Rectal smooth muscle tissue (tissue), 1 donor: ENCODE measurements around the gene DRC1.
"Not testable (repeated sequence)": the region's sequence is repeated elsewhere in the genome, so short reads cannot be mapped to it uniquely, and the experiment has no call there.

ENCODE experiments used
- H3K27ac ChIP-seq: one replicate; pipeline ENCODE4 v1.7.0; 2013; ENCODE audit warnings: low read depth, low read length, inconsistent platforms
- H3K27me3 ChIP-seq: one replicate; pipeline ENCODE4 v1.7.0; 2013; ENCODE audit warnings: low read length; ENCODE audit not compliant: control insufficient read depth, insufficient read depth
- H3K36me3 ChIP-seq: one replicate; pipeline ENCODE4 v1.7.0; 2013; ENCODE audit warnings: low read length; ENCODE audit not compliant: control insufficient read depth, insufficient read depth
- H3K4me1 ChIP-seq: one replicate; pipeline ENCODE4 v1.7.0; 2013; ENCODE audit warnings: low read length; ENCODE audit not compliant: control insufficient read depth, insufficient read depth
- H3K4me3 ChIP-seq: one replicate; pipeline ENCODE4 v1.7.0; 2013; ENCODE audit warnings: low read length
- H3K9ac ChIP-seq: one replicate; pipeline ENCODE4 v1.7.0; 2013; ENCODE audit warnings: low read length

Gene DRC1

DNA sequence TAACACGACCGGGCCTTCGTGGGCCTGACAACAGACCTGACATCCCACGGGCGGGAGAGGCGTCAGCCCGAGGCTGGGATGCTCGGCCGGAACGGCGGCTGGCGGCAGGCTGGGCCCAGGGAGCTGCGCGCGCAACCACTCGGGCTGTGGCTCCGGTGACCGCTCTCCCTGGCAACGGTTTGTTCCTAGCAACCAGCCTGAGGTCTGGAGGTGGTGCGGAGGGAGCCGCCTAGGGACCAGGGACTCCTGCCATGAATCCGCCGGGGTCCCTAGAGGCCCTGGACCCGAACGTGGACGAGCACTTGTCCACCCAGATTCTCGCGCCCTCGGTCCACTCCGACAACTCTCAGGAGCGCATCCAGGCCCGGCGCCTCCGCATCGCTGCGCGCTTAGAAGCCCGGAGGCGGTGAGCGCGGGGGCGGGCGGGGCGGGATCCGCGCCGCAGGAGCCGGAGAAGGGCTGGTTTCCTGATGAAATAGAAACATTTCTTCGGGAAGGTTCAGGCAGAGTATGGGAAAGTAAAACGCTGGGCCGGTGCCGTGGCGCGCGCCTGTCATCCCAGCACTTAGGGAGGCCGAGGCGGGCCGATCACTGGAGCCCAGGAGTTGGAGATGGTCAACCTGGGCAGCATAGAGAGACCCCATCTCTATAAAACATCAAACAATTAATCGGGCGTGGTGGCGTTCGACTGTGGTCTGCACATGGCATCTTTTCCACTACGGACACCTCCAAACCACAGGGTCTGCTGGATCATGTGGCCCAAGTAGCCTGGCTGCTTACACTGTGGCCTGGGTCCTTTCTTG lies at the start of gene DRC1:
Gene DRC1 (plus strand): TSS at position 182 of the 803 bp plus-strand sequence. CDS start 70 bp downstream, at position 252.
- Histone ChIP-seq H3K27ac (no peak within 1 kb of the TSS), H3K27me3 (no peaks in the 10 kb centered on the region), H3K4me3 (peak within 1 kb of the TSS; percentile 36), H3K4me1 (no peaks in the 10 kb centered on the region), H3K36me3 (no peaks in the 10 kb centered on the region), H3K9ac (no peak within 1 kb of the TSS)

GRCh38 chr2:26352892-26353291 lies 48.8 kb upstream of the DRC1 start:
- Histone ChIP-seq H3K4me3 (no peak overlapping the region), H3K27me3 (no peaks in the 10 kb centered on the region), H3K9ac (no peak overlapping the region), H3K4me1 (no peaks in the 10 kb centered on the region), H3K36me3 (no peaks in the 10 kb centered on the region), H3K27ac (no peak overlapping the region)

DNA sequence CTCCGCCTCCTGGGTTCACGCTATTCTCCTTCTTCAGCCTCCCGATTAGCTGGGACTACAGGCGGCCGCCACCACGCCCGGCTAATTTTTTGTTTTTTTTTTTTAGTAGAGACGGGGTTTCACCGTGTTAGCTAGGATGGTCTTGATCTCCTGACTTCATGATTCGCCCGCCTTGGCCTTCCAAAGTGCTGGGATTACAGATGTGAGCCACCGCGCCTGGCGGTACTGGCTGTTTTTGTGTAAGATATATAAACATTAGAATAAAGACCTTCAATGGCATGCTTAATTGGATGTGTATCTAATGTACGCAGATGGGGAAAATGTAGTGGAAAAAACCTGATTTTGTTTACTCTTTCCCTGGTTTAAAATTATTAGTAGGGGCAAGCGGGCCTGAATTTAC lies 47.3 kb upstream of the DRC1 start:
- not testable (repeated sequence) for H3K4me1 ChIP-seq, H3K36me3 ChIP-seq, H3K27me3 ChIP-seq, H3K4me3 ChIP-seq, H3K27ac ChIP-seq, H3K9ac ChIP-seq

GRCh38 chr2:26355038-26355995 lies 46.4 kb upstream of the DRC1 start:
- Histone ChIP-seq H3K36me3 (no peaks in the 10 kb centered on the region), H3K9ac (no peak overlapping the region), H3K27me3 (no peaks in the 10 kb centered on the region), H3K27ac (no peak overlapping the region), H3K4me3 (no peak overlapping the region), H3K4me1 (no peaks in the 10 kb centered on the region)

DNA sequence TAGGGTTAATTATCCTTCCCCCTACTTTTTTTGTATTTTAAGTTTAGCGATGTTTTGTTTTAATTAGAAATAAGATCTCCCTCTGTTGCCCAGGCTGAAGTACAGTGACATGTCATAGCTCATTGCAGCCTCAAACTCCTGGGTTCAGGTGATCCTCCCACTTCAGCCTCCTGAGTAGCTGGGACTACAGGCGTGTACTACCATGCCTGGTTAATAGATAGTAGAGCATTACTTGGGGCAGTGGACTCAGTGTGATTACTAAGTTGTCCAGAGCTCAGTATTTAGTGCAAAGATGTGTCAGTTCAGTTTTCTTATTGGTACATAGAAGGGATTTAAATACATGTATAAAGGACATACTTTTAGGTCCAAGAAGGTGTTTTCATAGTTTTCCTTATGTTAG lies 45.6 kb upstream of the DRC1 start:
- Histone ChIP-seq H3K27ac (no peak overlapping the region), H3K9ac (no peak overlapping the region), H3K36me3 (no peaks in the 10 kb centered on the region), H3K4me3 (no peak overlapping the region), H3K27me3 (no peaks in the 10 kb centered on the region), H3K4me1 (no peaks in the 10 kb centered on the region)

DNA sequence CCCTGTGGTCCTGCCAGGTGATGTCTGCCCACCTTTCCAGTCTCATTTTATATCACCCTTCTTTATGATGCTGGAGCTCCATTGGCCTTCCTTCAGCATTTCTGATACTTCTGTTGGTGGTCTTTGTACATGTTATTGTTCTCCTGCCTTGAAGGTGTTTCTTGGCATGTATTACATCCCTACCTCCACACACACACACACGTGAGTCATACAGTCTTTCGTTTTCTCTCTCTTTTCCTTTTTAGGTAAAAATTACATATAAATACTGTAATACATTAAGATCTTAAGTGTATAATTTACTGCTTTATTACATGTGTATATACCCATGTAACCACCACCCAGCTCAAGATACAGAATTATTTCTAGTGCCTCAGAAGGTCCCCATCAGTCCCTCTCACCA lies 44.9 kb upstream of the DRC1 start:
- Histone ChIP-seq H3K9ac (no peak overlapping the region), H3K27me3 (no peaks in the 10 kb centered on the region), H3K4me1 (no peaks in the 10 kb centered on the region), H3K36me3 (no peaks in the 10 kb centered on the region), H3K4me3 (no peak overlapping the region), H3K27ac (no peak overlapping the region)

- H3K27ac ChIP-seq: no peak overlapping the region
- no peaks in the 10 kb centered on the region for H3K36me3 ChIP-seq
- no peak overlapping the region for H3K9ac ChIP-seq
- no peaks in the 10 kb centered on the region for H3K4me1 ChIP-seq
- no peaks in the 10 kb centered on the region for H3K27me3 ChIP-seq
- H3K4me3 ChIP-seq: no peak overlapping the region
Measured at GRCh38 chr2:26359886-26360473, 41.7 kb upstream of the DRC1 start.

GRCh38 chr2:26363323-26363722 lies 38.4 kb upstream of the DRC1 start:
- Histone ChIP-seq H3K36me3 (peaks cover 4% of the 10 kb centered on the region), H3K27ac (no peak overlapping the region), H3K27me3 (no peaks in the 10 kb centered on the region), H3K4me1 (no peaks in the 10 kb centered on the region), H3K4me3 (no peak overlapping the region), H3K9ac (no peak overlapping the region)

DNA sequence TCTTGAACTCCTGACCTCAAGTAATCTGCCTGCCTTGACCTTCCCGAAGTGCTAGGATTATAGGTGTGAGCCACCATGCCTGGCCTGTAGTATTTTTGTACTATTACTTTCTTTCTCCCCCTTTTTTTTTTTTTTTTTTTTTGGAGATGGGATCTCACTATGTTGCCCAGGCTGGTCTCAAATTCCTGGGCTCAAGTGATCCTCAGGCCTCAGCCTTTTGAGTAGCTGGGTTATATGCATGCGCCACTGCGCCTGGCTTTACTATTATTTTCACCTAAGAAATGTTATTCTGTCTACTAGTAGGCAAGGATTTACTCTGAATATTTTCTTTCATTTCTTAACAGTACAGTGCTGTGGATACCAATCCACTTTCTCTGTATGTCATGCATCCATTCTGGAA lies 37.8 kb upstream of the DRC1 start:
- H3K9ac ChIP-seq: no peak overlapping the region
- H3K27ac ChIP-seq: no peak overlapping the region
- no peak overlapping the region for H3K4me3 ChIP-seq
- H3K4me1 ChIP-seq: no peaks in the 10 kb centered on the region
- no peaks in the 10 kb centered on the region for H3K27me3 ChIP-seq
- H3K36me3 ChIP-seq: peaks cover 4% of the 10 kb centered on the region

GRCh38 chr2:26364669-26365068 lies 37.1 kb upstream of the DRC1 start:
- Histone ChIP-seq H3K4me3 (no peak overlapping the region), H3K27ac (no peak overlapping the region), H3K9ac (no peak overlapping the region), H3K36me3 (peaks cover 4% of the 10 kb centered on the region), H3K27me3 (no peaks in the 10 kb centered on the region), H3K4me1 (no peaks in the 10 kb centered on the region)

DNA sequence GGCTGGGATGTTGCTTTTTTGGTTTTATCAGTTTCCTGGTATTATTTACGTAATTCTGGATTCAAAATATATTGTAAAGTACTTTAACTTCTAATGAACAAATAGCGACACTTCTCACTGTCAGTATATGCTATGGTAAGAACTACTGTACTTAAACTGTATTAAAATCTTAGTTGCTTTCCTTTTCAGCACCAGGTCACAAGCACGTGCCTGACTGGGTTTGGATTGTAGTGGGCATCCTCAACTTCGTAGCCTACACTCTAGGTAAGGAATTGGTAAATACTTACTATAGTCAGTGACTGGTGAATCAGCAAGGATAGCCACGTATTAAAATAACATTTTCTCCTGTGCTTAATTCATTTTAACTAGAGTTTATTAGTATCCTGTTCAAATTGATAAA lies 34.8 kb upstream of the DRC1 start:
- H3K4me1 ChIP-seq: no peaks in the 10 kb centered on the region
- no peaks in the 10 kb centered on the region for H3K27me3 ChIP-seq
- peaks cover 4% of the 10 kb centered on the region for H3K36me3 ChIP-seq
- no peak overlapping the region for H3K4me3 ChIP-seq
- no peak overlapping the region for H3K27ac ChIP-seq
- H3K9ac ChIP-seq: no peak overlapping the region

DNA sequence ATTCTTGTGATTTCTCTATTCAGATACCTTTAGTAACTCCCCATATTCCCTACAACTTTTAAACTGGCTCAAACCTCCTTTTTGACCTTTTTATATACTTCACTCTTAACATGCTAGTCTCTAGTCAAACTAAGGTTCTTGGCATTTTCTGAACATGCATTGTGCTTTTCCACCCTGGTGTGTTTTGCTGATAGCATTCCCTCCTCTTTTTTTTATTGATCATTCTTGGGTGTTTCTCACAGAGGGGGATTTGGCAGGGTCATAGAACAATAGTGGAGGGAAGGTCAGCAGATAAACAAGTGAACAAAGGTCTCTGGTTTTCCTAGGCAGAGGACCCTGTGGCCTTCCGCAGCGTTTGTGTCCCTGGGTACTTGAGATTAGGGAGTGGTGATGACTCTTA lies 32.1 kb upstream of the DRC1 start:
- not testable (repeated sequence) for H3K27me3 ChIP-seq, H3K9ac ChIP-seq, H3K4me3 ChIP-seq, H3K36me3 ChIP-seq, H3K4me1 ChIP-seq, H3K27ac ChIP-seq
